ENCODE measurements around the gene SLC23A2. TPM values are rescaled to one million over a fixed set of nuclear protein-coding genes. Genes with fewer than 3 reads are reported as not detected.

The SLC23A2 gene
- total RNA-seq, 4 donors from 2014 or later, result 2.6 to 3.6 (median 3.1) TPM

- ATAC-seq, result no peak
- Histone ChIP-seq H3K27ac (no peak overlapping the region), H3K4me3 (no peak overlapping the region), H3K4me1 (no peaks in the 10 kb centered on the region), H3K27me3 (no peaks in the 10 kb centered on the region), H3K9me3 (no peaks in the 10 kb centered on the region), H3K36me3 (no peaks in the 10 kb centered on the region)
- no peak for TF ChIP-seq CTCF (IDR thresholded peaks at IDR 0.05 in 4 of 5, conservative IDR thresholded peaks at IDR 0.05 in 1 of 5)
- TF ChIP-seq POLR2A (IDR thresholded peaks at IDR 0.05), result no peak
- intact Hi-C loops (cut with DNase I; ENCODE audit: low total_unique reads), result no loop called here
- DNase-seq, result no peak
- in situ Hi-C loops (cut with MboI; ENCODE audit: low sequenced_read_pairs in 4 of 4), result no loop called here
Measured at GRCh38 chr20:4844751-4845465, 156.4 kb downstream of the SLC23A2 start.

GRCh38 chr20:4844325-4844724 is 157.0 kb downstream of the SLC23A2 start:
- H3K27me3 ChIP-seq, result no peaks in the 10 kb centered on the region
- no peak overlapping the region for H3K27ac ChIP-seq
- intact Hi-C loops (cut with DNase I; ENCODE audit: low total_unique reads), result no loop called here
- no peaks in the 10 kb centered on the region for H3K4me1 ChIP-seq
- ATAC-seq (no peak), DNase-seq (no peak)
- in situ Hi-C loops (cut with MboI; ENCODE audit: low sequenced_read_pairs in 4 of 4), result no loop called here
- no peaks in the 10 kb centered on the region for H3K36me3 ChIP-seq
- H3K9me3 ChIP-seq, result no peaks in the 10 kb centered on the region
- H3K4me3 ChIP-seq, result no peak overlapping the region
- TF ChIP-seq POLR2A (IDR thresholded peaks at IDR 0.05) (no peak), CTCF (IDR thresholded peaks at IDR 0.05 in 4 of 5, conservative IDR thresholded peaks at IDR 0.05 in 1 of 5) (no peak)

GRCh38 chr20:4840801-4841200 is 160.5 kb downstream of the SLC23A2 start:
- Histone ChIP-seq H3K36me3 (no peaks in the 10 kb centered on the region), H3K9me3 (no peaks in the 10 kb centered on the region), H3K4me3 (no peak overlapping the region), H3K27ac (no peak overlapping the region), H3K27me3 (no peaks in the 10 kb centered on the region), H3K4me1 (no peaks in the 10 kb centered on the region)
- no peak for TF ChIP-seq POLR2A (IDR thresholded peaks at IDR 0.05)
- no peak for TF ChIP-seq CTCF (IDR thresholded peaks at IDR 0.05 in 4 of 5, conservative IDR thresholded peaks at IDR 0.05 in 1 of 5)
- ATAC-seq (no peak), DNase-seq (no peak)
- intact Hi-C loops (cut with DNase I; ENCODE audit: low total_unique reads) (no loop called here), in situ Hi-C loops (cut with MboI; ENCODE audit: low sequenced_read_pairs in 4 of 4) (no loop called here)

DNA sequence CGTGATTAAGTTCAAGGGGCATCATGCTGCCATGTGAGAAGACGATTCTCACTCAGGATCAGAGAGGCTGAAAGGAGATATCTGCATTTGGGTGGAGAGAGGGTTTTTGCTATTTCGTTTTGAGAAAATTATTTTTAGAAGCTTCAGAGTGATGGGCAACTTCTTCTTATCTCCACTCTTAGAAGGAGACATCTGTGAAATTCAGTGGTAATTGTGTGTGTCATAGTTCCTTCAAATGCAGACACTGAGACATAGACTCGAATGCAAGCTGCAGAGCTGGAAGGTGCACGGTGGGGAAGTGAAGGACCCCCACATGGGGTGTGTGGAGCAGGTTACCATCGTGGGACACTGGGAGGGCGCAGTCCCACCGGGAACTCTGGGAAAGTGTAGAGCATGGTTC is 162.8 kb downstream of the SLC23A2 start:
- Histone ChIP-seq H3K9me3 (no peaks in the 10 kb centered on the region), H3K27ac (no peak overlapping the region), H3K4me3 (no peak overlapping the region), H3K36me3 (no peaks in the 10 kb centered on the region), H3K4me1 (no peaks in the 10 kb centered on the region), H3K27me3 (peaks cover 0 to 10% (median 4%) of the 10 kb centered on the region in 3 donors)
- in situ Hi-C loops (cut with MboI; ENCODE audit: low sequenced_read_pairs in 4 of 4), result no loop called here
- TF ChIP-seq CTCF (IDR thresholded peaks at IDR 0.05 in 4 of 5, conservative IDR thresholded peaks at IDR 0.05 in 1 of 5) (no peak), POLR2A (IDR thresholded peaks at IDR 0.05) (no peak)
- no peak for ATAC-seq
- intact Hi-C loops (cut with DNase I; ENCODE audit: low total_unique reads), result no loop called here
- no peak for DNase-seq

DNA sequence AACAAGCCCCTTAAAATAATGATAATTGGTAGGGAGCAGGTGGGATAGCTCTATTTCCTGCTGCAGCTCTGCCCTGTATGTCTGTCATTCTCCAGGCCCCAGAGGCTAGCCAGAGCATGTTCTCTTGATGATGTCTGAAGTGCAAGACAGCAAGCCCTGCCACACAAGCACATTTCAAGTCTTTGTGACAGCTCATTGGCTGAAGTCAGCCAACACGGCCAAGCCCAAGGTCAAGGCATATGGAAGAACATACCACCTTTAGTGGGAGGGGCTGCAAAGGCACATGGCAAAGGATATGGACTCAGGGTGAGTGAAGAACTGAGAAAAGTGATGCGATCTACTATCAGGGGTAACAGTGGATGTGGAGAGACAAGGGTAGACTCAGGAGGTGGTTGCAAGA is 163.6 kb downstream of the SLC23A2 start:
- intact Hi-C loops (cut with DNase I; ENCODE audit: low total_unique reads) (no loop called here), in situ Hi-C loops (cut with MboI; ENCODE audit: low sequenced_read_pairs in 4 of 4) (no loop called here)

More for the DNA sequence above, 163.6 kb downstream of the SLC23A2 start:
- no peak overlapping the region for H3K27ac ChIP-seq
- H3K4me3 ChIP-seq, result no peak overlapping the region
- no peak for DNase-seq
- TF ChIP-seq CTCF (IDR thresholded peaks at IDR 0.05 in 4 of 5, conservative IDR thresholded peaks at IDR 0.05 in 1 of 5), result no peak
- TF ChIP-seq POLR2A (IDR thresholded peaks at IDR 0.05), result no peak
- ATAC-seq, result no peak
- H3K36me3 ChIP-seq, result no peaks in the 10 kb centered on the region
- no peaks in the 10 kb centered on the region for H3K9me3 ChIP-seq
- no peaks in the 10 kb centered on the region for H3K4me1 ChIP-seq
- H3K27me3 ChIP-seq, result peaks cover 0 to 11% (median 4%) of the 10 kb centered on the region in 3 donors
